Activated T-cell treated with anti-CD3 and anti-CD28 coated beads, Interleukin-2, amount 50 U/mL, for 1 hour (primary cell): ENCODE results near the gene FRS2.
"Not testable (repeated sequence)": the region's sequence is repeated elsewhere in the genome, so short reads cannot be mapped to it uniquely, and the experiment has no call there.

ENCODE experiments used
- DNase-seq: peaks from one replicate; pipeline ENCODE4 v3.0.0-alpha.2; 2020

Gene FRS2, protein sequence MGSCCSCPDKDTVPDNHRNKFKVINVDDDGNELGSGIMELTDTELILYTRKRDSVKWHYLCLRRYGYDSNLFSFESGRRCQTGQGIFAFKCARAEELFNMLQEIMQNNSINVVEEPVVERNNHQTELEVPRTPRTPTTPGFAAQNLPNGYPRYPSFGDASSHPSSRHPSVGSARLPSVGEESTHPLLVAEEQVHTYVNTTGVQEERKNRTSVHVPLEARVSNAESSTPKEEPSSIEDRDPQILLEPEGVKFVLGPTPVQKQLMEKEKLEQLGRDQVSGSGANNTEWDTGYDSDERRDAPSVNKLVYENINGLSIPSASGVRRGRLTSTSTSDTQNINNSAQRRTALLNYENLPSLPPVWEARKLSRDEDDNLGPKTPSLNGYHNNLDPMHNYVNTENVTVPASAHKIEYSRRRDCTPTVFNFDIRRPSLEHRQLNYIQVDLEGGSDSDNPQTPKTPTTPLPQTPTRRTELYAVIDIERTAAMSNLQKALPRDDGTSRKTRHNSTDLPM

DNA sequence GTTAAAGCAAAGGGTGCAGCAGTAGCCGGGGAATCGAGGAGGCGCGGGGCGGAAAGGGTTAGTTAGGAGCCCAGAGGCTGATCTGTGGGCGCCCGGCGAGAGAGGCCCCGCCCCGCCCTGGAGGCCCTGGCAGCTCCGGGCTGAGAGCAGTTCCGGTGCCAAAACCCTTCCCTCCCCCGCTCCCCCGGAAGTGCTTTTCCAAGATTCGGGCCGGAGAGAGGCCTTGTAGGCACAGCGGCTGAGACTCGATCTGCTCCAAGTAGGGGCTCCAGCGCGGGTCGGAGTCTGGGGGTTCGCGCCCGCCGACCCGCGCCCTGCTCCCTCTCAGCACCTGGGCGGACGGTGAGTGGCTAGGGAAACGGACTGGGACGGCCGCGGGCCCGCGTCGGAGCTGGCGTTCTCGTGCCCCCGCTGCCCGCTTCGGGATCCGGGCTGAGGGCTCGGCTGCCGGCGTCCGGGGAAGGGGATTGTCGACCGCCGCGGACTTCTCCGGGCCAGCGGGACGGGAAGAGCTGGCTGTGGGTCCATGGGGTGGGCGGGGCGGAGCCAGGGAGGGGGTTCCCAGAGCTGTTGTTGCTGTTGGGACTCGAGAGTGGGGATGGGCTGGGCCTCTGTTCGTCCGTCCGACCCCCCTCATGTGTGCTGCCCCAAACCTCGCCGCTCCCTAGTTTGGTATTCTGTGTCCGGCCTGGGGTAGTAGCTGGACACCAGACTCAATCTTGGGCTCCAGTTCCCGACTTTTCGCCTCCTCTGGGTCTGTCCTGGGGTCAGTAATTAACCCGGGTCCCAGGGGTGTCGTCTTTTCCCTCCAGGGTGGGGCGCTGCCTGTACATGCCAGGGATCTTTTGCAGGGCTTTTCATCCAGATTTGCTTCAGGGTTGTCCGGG is at the start of gene FRS2:
FRS2 (plus strand) TSS at position 200 of the 887 bp plus-strand sequence. CDS start 98,643 bp downstream, outside the sequence.
- peak; percentile 82 for DNase-seq

- no peak for DNase-seq
Measured at GRCh38 chr12:69421548-69421947, 48.6 kb upstream of the FRS2 start.

DNA sequence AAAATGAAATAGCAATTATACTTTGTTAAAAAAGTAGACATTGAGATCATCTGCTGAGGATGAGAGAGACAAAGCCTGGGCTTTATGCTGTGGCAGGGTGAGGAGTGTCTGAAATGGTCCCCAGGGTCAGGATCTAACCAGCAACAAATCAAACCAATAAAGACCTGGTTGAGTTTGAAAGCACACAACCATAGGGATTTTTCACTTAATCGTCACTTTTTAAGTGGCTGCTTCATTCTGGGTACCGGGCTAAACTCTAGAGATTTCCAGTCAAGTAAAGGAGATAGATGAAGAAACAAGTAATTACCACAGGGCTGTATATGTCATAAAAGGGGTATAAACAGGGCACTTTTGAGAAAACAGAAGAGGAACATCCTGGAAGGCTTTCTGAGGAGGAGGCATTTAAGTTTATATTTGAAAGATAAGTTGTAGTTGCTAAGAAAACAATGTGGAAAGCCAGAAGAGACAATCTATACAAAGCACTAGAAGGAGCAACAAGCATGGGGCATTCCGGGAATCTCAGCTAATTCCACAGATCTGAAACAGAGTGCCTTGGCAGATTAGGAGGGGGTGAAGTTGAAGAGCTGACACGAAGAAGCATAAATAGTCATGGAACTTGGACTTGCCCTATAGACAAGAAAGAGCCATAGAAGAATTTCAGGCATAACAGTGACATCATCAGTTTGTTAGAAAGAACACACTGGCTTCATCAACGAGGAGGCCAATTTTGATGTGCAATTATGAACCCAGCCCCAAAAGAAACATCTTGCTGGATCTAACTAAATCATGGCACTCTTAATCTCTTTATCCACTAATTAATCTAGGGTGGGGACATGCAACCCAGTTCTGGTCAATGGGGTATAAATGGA is 46.9 kb upstream of the FRS2 start:
- no peak for DNase-seq

GRCh38 chr12:69425417-69425816 is 44.8 kb upstream of the FRS2 start:
- DNase-seq = no peak

DNA sequence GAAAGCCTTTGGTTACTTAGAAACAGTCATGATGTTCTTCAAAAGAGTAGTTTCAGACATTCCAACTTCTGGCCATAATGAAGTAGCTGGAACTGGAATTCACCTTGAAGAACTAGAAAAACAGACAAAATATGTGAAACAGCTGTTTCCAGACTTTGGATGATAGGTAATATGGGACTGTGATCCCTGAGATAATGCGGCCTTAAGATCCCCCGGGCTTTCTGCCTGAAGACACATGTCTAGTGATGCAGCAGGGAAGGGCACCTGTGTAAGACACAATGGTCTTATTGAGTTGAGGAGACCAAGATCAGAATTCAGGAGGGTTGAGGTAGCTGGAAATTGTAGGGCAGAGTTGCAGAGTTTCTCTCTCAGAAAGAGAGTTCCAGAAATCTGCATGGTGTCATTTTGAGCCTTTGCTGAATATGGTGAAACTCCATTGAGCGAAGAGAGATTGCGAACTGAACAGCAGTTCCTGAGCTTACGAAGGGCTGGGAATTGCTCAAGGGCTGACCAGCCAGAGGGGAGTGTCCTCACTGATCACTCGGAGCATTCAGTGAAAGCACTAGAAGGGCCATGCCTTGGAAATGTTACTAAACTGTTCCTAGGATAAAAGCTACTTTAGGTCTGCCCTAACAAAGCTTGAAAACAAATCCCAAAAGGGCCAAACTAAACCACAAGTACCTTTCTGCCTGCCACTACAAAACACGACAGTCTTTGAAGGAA is 41.7 kb upstream of the FRS2 start:
- no peak for DNase-seq

GRCh38 chr12:69430942-69431590 is 39.1 kb upstream of the FRS2 start:
- DNase-seq = no peak

- DNase-seq = no peak
Measured at GRCh38 chr12:69431591-69432222, 38.5 kb upstream of the FRS2 start.

GRCh38 chr12:69433653-69434052 is 36.5 kb upstream of the FRS2 start:
- DNase-seq = no peak

DNA sequence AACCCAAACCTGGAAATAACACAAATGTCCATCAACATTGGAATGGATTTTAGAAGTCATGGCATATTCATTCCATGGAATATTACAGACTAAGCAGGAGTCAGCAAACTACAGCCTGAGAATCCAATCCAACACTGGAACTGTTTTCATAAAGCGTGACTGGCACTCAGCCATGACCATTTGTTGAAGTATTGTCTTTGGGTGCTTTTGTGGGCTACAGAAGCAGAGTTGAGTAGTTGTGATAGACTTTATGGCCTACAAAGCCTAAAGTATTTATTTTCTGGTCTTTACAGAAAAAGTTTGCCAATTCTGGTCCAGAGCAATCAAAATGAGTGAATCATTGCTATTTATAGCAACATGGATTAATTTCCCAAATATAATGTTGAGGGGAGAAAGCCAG is 34.5 kb upstream of the FRS2 start:
- DNase-seq = no peak

- no peak for DNase-seq
Measured at GRCh38 chr12:69437073-69437472, 33.1 kb upstream of the FRS2 start.

- DNase-seq = no peak
Measured at GRCh38 chr12:69438539-69438938, 31.6 kb upstream of the FRS2 start.

- DNase-seq = no peak
Measured at GRCh38 chr12:69440016-69440415, 30.2 kb upstream of the FRS2 start.

DNA sequence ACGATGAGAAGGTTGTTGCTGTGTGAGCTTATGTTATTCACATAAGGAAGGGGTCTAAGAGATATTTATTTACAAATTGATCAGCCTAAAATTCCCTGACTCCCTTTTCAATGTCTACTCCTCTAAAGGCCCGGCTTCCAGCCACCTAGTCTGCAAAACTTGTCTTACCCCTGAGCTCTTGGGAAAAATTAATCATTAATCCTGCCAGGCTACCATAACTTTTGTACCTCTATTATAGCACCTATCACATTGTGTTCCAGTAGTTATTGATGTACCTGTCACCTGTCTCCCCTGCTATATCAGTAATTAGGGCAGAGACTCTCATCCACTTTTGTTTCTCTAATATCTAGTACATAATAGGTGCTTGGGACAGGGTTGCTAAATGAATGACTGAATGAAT is 29.3 kb upstream of the FRS2 start:
- DNase-seq = no peak

- no peak for DNase-seq
Measured at GRCh38 chr12:69442894-69443293, 27.3 kb upstream of the FRS2 start.

GRCh38 chr12:69443916-69444315 is 26.3 kb upstream of the FRS2 start:
- no peak for DNase-seq

DNA sequence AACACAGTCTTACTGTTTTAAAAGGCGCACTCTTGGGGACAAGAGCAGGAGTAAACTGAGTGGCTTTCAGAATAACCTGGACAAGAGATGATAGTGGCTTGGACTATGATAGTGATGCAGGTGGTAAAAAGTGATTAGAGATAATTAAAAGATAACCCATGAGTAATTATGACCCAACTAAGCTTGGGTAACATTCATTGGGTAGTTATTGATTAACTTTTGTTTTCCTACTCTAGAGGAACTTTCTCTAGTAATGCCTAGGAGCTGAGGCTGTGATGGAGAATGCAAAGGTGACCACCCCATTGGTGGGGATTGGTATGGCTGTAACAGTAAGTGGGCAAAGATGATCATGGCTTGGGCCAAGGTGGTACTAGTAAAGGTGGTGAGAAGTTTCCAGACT is 22.3 kb upstream of the FRS2 start:
- DNase-seq = no peak

DNA sequence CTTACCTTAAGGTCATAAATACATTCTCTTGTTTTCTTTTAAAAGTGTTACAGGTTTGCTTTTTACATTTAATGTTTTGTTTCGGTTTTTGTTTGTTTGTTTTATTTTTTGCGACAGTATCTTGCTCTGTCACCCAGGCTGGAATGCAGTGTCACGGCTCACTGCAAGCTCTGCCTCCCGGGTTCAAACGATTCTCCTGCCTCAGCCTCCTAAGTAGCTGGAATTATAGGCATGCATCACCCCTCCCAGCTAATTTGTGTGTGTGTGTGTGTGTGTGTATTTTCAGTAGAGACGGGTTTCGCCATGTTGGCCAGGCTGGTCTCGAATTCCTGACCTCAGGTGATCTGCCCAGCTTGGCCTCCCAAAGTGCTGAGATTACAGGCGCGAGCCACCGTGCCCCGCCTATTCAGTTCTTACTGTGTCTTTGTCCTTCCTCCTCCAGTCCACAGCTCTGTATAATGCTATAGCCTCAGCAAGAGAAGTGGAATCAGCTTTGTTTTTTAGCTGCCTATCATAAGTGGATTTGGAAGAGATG is 17.5 kb upstream of the FRS2 start:
- not testable (repeated sequence) for DNase-seq

DNA sequence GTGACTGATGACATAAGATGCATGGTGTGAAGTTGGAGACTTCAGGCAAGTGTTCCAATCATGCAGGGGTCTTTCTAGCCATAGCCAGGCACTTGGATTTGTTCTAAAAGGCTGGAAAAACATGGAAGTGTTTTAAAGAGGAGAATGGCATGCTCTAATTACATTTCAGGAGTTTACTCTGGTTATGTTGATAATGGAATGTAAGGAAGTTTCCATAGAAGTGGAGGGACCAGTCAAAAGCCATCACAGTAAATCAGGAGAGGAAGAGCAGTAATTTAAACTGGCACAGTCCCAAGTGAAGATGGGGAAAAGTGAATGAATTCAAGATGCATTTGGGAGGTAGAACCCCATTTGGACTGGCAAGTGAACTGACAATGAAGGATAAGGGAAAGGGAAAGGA is 13.9 kb upstream of the FRS2 start:
- DNase-seq = no peak

- DNase-seq = no peak
Measured at GRCh38 chr12:69457433-69457832, 12.8 kb upstream of the FRS2 start.

DNA sequence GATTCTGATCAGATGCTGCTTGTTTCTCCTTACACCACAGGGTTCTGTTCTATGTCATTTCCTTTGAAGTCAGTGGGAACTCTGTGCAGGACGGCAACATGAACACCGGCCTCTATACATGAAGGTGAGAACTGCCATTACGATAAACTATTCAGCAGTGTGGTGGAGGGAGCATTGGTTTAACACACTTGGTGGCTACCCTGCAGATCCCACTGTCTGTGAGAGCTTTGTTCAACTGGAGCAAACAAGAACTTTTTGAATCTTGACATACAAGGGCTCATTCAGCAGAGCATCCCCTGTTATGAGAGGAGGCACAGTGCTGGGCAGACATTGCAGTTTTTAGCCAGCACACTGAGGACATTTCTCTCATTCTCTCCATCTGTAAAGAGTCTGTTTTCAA is 10.7 kb upstream of the FRS2 start:
- DNase-seq = no peak

DNA sequence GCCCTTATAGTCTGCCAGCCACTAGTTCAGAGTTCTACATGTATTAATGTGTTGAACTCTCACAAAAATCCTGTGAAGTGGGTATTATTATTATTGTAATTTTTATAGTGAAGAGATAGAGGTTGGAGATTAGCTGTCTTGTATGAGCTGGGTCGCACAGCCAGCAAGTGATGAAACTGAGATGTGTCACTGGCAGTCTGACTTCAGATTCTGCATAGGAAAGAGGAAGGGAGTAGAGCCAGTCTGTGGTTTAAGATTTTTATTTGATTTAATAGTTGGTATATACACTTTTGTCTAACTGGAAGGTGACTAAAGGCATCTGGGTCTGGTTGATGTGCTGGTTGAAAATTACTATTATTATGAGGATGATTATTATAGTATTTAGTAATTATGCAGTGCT is 5.8 kb upstream of the FRS2 start:
- DNase-seq = no peak
